Osteocyte (in vitro differentiated cells): ENCODE data around the gene URB1. TPM values are rescaled to one million over a fixed set of nuclear protein-coding genes. Genes with fewer than 3 reads are reported as not detected.

Experiments used
- DNase-seq: peaks from one replicate; pipeline ENCODE4 v3.0.0; 2021; ENCODE audit warnings: mixed read lengths; ENCODE audit not compliant: unreplicated experiment; ENCODE audit errors: extremely low spot score
- H3K27ac Mint-ChIP-seq: one replicate; pipeline ENCODE4 v1.8.0; 2021; ENCODE audit warnings: mild to moderate bottlenecking, mixed read lengths; ENCODE audit not compliant: unreplicated experiment
- H3K27me3 Mint-ChIP-seq: one replicate; pipeline ENCODE4 v1.8.0; 2021; ENCODE audit warnings: mixed read lengths; ENCODE audit not compliant: unreplicated experiment
- H3K36me3 Mint-ChIP-seq: one replicate; pipeline ENCODE4 v1.8.0; 2021; ENCODE audit warnings: mixed read lengths; ENCODE audit not compliant: unreplicated experiment
- H3K4me1 Mint-ChIP-seq: one replicate; pipeline ENCODE4 v1.8.0; 2021; ENCODE audit warnings: mixed read lengths; ENCODE audit not compliant: unreplicated experiment
- H3K4me3 Mint-ChIP-seq: one replicate; pipeline ENCODE4 v1.8.0; 2021; ENCODE audit warnings: mild to moderate bottlenecking, moderate library complexity, mixed read lengths; ENCODE audit not compliant: unreplicated experiment
- H3K9me3 Mint-ChIP-seq: one replicate; pipeline ENCODE4 v1.8.0; 2021; ENCODE audit warnings: mixed read lengths; ENCODE audit not compliant: unreplicated experiment
- total RNA-seq: library from RNA; stranded (reverse); gene quantifications from 2 replicates; pipeline ENCODE4 v1.2.1, GENCODE V29; 2021
- TF ChIP-seq, protein P1 (sequence below): fragments of 200-600 bp; sonication (generic); IDR thresholded peaks from 2 replicates; pipeline ENCODE4 v1.5.0; 2021; ENCODE audit warnings: antibody characterized with exemption, mild to moderate bottlenecking, moderate library complexity

The URB1 gene
- total RNA-seq, 1 donor from 2014 or later: 15.4 TPM

DNA sequence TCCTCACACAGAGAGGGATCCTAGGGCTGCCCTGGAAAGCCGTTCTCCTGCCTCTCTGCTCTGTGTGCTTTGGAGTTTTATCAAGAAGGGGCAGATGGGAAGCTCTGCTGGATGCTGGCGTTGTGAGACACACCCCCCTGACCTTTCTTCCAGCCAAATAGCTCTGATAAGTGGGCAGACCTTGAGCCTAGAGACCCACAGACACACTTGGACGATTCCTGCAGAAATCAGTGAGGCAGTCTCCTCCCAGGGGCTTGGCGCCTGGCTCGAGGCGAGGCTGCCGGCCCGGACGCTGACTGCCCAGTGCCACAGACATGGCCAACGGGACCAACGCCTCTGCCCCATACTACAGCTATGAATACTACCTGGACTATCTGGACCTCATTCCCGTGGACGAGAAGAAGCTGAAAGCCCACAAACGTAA is 94.1 kb downstream of the URB1 start, which contains the start of gene MRAP:
TSS of gene MRAP (plus strand) at position 198 of the 424 bp plus-strand sequence. CDS start at position 315, 117 bp downstream.
- H3K9me3 Mint-ChIP-seq: no peaks in the 10 kb centered on the region
- H3K36me3 Mint-ChIP-seq: no peaks in the 10 kb centered on the region
- H3K4me1 Mint-ChIP-seq: no peaks in the 10 kb centered on the region
- H3K4me3 Mint-ChIP-seq: no peak within 1 kb of the TSS
- DNase-seq: no peak
- H3K27ac Mint-ChIP-seq: no peak within 1 kb of the TSS
- H3K27me3 Mint-ChIP-seq: no peaks in the 10 kb centered on the region
- TF ChIP-seq, protein P1, sequence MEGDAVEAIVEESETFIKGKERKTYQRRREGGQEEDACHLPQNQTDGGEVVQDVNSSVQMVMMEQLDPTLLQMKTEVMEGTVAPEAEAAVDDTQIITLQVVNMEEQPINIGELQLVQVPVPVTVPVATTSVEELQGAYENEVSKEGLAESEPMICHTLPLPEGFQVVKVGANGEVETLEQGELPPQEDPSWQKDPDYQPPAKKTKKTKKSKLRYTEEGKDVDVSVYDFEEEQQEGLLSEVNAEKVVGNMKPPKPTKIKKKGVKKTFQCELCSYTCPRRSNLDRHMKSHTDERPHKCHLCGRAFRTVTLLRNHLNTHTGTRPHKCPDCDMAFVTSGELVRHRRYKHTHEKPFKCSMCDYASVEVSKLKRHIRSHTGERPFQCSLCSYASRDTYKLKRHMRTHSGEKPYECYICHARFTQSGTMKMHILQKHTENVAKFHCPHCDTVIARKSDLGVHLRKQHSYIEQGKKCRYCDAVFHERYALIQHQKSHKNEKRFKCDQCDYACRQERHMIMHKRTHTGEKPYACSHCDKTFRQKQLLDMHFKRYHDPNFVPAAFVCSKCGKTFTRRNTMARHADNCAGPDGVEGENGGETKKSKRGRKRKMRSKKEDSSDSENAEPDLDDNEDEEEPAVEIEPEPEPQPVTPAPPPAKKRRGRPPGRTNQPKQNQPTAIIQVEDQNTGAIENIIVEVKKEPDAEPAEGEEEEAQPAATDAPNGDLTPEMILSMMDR: no peak

DNA sequence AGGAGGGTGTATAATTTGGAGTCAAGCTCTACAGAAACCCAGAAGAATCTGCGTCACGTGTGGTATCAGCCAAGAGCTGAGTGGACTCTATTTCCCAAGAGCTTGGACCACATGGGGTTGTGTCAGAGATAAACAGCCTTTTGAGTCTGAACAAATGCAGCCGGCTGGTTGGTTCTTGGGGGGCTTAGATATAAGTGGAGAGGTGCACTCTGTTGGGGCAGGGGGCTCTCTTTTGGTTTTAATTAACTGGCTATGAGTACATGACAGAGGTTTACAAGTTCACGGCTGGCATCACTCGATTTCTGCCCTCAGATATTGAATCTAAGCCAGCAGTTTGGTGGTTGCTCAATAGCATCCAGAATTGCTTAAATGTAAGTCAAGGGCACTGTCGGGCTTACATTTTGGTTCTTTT is 94.7 kb downstream of the URB1 start:
- Mint-ChIP-seq H3K27me3 (no peaks in the 10 kb centered on the region), H3K27ac (no peak overlapping the region)
- no peak for DNase-seq

DNA sequence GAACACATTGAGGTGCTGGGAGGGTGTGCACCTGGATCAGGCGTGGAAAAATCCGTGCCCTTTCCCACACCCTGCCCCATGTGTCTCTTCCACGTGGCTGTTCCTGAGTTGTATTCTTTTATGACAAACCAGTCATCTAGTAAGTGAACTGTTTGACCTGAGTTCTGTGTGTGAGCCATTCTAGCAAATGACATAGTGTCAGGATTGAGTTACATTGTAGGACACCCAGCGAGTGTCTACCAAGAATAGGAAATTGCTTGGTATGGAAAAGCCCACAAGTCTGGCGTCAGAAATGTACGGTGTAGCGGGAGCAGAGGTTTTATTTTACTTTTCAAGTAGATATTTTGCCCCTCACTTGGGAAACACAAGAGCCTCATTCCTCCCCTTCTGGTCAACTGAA is 95.4 kb downstream of the URB1 start:
- no peak for DNase-seq
- H3K4me1 Mint-ChIP-seq: no peaks in the 10 kb centered on the region
- no peaks in the 10 kb centered on the region for H3K36me3 Mint-ChIP-seq
- no peaks in the 10 kb centered on the region for H3K9me3 Mint-ChIP-seq
- no peaks in the 10 kb centered on the region for H3K27me3 Mint-ChIP-seq
- H3K27ac Mint-ChIP-seq: no peak overlapping the region
- TF ChIP-seq, protein P1: no peak
- no peak overlapping the region for H3K4me3 Mint-ChIP-seq

More for the DNA sequence above, 94.7 kb downstream of the URB1 start:
- Mint-ChIP-seq H3K36me3 (no peaks in the 10 kb centered on the region), H3K4me1 (no peaks in the 10 kb centered on the region), H3K9me3 (no peaks in the 10 kb centered on the region), H3K4me3 (no peak overlapping the region)
- TF ChIP-seq, protein P1: no peak

DNA sequence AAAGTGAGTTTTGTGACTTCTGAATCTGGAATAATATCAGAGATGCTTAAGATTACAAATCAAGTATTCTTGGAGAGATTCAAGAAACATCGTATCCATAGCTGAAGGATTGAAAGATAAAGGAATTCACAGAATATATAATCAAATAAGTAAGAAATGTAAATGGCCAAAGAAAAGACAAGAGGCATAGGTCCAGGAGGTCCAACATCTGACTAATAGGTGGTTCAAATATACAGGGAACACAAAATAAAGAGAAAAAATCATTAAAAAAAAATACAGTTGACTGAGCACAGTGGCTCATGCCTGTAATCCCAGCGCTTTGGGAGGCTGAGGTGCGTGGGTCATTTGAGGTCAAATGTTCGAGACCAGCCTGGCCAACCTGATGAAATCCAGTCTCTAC is 107.3 kb downstream of the URB1 start:
- H3K27me3 Mint-ChIP-seq: no peaks in the 10 kb centered on the region
- no peaks in the 10 kb centered on the region for H3K36me3 Mint-ChIP-seq
- H3K4me1 Mint-ChIP-seq: peaks cover 1% of the 10 kb centered on the region

DNA sequence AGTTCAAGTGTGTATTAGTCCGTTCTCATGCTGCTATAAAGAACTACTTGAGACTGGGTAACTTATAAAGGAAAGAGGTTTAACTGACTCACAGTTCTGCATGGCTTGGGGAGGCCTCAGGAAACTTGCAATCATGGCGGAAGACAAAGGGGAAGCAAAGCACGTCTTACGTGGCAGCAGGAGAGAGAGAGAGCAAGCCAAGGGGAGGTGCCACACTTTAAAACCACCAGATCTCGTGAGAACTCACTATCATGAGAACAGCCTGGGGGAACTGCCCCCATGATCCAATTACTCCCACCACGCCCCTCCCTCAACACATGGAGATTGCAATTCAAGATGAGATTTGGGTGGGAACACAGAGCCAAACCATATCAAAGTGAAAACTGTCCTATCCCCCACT is 109.8 kb downstream of the URB1 start:
- no peak overlapping the region for H3K4me3 Mint-ChIP-seq
- H3K27ac Mint-ChIP-seq: no peak overlapping the region
- DNase-seq: no peak
- H3K27me3 Mint-ChIP-seq: no peaks in the 10 kb centered on the region
- H3K36me3 Mint-ChIP-seq: no peaks in the 10 kb centered on the region
- H3K9me3 Mint-ChIP-seq: peaks cover 6% of the 10 kb centered on the region
- TF ChIP-seq, protein P1: no peak
- peaks cover 20% of the 10 kb centered on the region for H3K4me1 Mint-ChIP-seq

More for the DNA sequence above, 107.3 kb downstream of the URB1 start:
- no peak for DNase-seq
- H3K4me3 Mint-ChIP-seq: no peak overlapping the region
- TF ChIP-seq, protein P1: no peak
- peaks cover 11% of the 10 kb centered on the region for H3K9me3 Mint-ChIP-seq
- H3K27ac Mint-ChIP-seq: no peak overlapping the region
